Activated naive CD4-positive, alpha-beta T cell treated with Interleukin-2 at 50 U/mL for 16 hours (primary cell): ENCODE results near the gene NEK9.
A peak's percentile ranks its signal among the peaks of the same experiment; 100 is the strongest.
"Not testable (repeated sequence)": the region's sequence is repeated elsewhere in the genome, so short reads cannot be mapped to it uniquely, and the experiment has no call there.

ENCODE experiments used
- DNase-seq: peaks from one replicate; pipeline ENCODE4 v3.0.0-alpha.2; 2020

The NEK9 gene

DNA sequence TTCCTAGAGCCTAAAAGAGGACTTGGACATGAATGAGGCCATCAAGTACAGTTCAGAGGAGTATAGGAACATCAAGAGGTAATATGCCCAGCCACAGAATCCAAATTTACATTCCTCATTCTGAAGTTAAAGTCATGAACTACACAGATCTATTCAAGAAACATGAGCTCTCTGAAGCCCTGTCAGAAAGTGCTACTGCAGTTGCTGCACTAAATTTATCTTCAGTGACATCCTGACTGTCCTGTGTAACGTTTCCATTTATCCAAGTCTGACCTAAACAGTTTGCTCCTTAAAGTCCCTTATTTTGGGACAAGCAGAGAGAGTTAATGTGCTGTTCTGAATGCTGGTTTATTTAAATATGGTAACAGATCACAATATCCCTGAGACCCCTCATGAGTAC, 28.2 kb downstream of the NEK9 start:
- no peak for DNase-seq

DNA sequence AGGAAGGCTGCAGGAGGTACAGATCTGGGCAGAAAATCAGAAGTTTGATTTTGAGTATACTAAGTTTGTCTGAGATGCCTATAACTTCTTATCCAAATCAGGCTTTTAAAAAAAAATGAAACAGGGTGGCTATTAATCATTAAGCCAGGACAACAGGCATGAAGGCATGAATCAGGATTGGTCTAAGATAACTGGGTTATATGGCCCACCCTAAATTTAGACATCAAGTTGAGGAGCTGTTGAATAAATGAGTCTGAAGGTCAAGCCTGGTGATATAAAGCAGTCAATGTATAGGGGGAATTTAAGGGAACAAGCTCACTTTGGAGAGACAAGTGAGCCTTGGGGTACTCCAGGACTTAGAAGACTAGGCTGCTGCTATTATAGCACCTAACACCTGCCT, 28.6 kb downstream of the NEK9 start:
- DNase-seq: no peak

DNA sequence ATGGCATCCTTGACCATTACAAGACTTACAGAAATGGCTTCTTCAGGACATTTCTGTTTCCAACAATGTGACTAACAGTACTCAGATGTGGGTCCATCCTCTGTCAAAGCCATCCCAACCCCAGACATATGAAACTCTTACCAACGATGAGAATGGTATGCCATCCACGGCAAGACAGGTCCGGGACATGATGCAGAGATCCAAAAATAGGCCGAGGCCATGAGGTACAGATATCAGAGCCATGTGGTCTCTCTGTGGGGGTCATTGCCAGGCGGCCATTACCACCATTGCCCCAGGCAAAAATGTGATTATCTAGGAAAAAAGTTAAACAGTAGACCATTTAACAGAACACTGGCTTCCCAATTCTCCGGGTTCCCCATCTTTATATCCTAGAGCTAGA, 29.9 kb downstream of the NEK9 start:
- DNase-seq: no peak

DNA sequence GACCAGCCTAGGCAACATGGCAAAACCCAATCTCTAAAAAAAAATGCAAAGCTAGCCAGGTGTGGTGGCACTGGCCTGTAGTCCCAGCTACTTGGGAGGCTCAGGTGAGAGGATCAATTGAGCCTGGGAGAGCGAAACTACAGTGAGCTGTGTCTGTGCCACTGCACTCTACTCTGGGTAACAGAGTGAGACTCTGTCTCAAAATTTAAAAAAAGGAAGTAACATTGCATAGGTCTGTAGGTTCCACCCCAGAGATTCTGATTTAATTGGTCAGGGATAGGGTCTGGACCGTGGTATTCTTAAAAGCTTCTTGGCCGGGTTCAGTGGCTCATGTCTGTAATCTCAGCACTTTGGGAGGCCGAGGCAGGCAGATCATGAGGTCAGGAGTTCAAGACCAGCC, 31.2 kb downstream of the NEK9 start:
- no peak for DNase-seq

DNA sequence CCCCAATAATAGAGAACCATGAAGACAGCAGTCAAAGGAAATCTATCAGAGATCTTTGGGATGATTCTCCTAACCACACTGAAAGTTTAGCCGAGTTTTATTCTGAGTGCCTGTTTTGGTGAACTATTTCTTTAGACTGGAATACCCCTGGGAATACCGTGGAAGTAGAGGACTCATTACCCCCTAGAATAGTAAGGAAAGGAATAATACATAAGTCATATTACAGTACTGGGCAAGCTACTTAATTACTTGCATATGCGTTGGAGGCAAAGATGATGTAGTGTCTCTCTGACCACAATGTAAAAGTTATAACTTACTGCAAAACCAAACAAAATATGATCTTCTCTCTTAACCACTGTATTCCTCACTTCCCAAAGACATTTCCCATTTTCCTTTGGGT, 32.0 kb downstream of the NEK9 start:
- DNase-seq: no peak

DNA sequence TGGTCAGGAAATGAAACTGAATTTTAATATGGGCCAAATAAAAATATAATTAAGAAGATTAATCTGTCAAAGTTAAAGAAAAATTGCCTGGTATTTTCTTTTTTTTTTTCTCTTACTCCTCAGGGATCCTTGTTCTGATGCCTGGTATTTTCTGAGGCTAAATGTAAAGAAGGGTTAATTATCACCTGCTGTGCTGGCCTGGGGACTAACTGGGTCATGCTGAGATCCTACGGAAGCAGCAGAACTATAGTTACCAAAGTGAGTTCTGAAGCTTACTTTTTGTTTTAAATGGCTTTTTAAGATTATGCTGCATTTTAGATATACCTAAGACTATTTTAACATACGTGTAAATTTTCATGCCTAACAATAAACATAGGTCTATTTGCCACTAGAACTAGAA, 34.1 kb downstream of the NEK9 start:
- no peak for DNase-seq

DNA sequence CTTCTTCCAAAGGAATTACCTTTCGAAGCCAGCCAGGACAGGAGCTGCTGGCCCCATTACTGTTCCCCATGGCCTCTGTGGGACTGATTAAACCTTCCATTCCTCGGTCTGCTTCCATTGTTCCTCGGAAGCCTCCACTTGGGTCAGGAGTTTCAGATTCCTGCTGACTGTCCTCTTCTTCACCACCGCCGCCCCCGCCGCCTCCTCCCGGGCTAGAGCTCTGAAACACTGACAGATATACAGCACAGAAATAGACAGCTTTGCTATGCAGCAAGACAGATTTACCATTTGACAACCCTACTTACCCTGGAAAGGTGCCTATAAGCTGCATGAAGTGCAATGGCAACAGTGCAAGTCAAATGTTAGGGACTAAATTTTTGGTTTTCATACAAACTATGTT, 35.6 kb downstream of the NEK9 start:
- DNase-seq: no peak

DNA sequence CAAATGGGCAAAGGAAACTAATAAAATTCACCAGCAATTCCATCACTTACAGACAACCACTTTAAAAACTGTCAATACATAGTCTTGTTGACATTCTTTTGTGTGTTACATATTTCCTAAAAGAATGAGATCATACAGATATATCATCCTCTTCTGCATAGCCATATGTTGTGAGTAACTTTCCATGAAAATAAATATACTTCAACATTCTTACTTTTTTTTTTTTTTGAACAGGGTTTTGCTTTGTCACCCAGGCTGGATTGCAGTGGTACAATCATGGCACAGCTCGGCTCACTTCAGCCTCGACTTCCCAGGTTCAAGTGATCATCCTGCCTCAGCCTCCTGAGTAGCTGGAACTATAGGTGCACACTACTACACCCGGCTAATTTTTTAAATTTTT, 36.5 kb downstream of the NEK9 start:
- DNase-seq: no peak

DNA sequence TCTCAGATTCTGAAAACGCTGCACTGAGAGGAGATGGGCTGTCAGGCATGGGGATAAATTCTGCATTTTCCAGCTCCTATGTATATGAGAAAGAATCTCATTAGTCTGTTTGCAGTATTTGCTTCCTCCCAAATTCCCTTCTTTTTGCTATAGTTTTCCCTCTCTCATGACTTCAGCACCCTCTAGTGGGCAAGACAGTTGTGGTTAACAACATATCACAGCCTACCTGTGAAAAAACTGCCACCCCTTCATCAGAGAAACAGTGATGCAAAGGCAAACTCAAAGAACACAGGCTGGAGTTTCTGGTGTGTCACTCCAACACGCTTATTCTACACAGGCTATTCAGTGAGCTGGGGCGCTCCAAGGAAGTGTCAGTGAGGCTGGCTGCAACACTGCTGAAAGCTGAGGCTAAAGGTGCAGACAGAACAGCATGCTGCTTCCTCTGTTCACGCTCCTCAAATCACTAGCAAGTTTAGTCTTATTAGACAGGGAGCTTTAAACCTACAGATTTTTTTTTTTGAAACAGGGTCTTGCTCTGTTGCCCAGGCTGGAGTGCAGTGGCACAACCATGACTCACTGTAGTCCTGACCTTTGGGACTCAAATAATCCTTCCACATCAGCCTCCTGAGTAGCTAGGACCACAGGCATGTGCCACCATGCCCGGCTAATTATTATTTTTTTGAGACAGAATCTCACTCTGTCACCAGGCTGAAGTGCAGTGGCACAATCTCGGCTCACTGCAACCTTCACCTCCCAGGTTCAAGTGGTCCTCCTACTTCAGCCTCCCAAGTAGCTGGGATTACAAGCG, 38.1 kb downstream of the NEK9 start:
- DNase-seq: peak; percentile 11

DNA sequence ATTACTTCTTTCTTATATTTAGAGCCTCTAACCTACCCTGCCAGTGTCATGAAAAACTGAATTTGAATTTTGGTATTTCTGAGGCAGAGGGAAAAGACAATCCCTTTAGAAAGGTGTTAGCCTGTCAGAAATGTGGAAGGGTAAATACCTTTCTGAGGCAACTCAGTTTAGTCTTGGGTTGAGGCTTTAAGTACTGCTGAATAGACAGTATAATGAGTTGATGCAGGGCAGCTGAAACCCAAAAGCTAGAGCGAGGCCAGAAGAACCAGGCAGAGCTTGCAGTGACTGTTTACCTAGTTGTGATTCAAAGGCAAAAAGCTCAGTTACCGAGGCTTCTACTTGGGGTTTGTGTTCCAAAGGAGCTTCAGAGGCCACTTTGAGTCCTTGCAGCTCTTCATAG, 38.7 kb downstream of the NEK9 start:
- no peak for DNase-seq

DNA sequence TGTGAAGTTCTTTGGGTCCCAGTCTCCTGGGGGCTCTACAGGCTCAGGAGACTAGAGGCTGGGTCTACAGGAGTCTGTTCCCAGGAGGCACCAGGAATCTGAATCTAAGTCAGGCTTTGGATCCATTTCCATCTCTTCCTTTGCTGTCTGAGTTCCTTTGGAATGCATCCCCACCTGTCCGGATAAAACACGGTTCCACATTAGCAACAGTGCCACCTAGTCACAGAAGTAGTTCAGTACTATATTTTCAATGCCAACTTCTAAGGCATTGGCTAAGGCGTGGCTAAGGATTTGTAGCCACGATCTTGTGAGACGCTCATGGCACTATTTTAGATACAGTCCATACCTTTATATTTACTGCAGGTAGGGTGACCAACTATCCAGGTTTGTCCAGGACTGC, 42.3 kb downstream of the NEK9 start:
- DNase-seq: no peak

DNA sequence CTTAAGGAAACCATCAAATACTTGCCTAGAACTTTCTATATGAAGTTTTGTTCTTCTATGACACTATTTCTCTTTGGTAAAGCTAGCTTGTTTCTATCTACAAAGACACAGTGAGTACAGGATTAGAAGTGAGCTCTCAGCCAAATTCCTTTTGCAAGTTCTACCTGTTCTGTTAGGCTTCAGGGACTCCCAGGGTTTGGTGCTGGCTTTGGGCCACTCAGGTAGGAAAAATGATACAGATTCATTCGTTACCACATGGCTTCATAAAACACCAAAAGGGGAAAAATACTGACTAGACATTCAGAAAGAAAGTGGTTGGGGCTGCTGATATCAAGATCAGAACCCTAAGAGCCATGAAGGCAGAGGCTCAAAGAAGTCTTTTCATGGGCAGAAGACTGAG, 43.6 kb downstream of the NEK9 start:
- DNase-seq: no peak

DNA sequence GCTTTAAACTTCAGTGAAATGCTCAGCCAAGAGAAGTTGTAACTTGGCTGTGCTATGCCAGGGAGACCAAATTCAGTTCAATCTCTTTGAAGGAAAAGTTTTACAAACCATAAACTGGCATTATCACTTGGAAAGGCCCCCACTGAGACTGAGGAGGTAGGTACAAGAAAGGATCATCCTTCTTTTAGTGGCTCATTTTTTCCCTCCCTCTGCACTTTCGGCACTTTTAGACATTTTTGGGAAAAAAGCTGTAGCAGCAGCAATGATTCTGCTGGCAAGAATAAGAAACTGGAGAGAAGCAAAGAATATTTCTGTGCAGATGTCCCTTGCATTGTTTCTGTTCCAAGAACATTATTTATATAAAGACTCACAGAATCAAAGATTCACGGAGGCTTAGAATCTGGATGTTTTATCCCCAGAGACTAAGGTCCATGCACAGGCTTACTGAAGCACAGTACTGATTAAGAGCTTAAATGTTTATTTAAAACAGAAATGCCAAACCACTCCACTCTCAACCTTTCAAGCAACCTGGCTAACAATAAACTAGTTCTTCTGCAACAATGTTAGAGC, 45.1 kb downstream of the NEK9 start:
- no peak for DNase-seq

DNA sequence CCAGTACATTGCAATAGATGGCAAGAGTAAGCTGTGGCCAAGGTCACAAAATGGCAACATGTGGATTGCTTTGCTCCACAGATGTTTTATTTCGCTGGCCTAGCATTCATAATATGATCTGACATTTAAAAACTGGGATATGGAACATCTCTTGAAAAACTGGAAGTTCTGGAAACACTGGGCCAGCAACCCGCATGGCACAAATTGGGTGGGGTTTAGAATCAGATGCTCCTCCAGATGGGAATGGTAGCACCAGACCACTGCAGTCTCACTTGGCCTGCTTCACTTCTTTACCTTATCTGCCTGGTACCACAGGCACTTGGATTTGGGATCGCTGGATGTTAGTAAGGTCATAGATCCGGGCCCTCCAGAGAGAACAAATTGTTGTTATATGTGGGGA, 47.3 kb downstream of the NEK9 start:
- no peak for DNase-seq

DNA sequence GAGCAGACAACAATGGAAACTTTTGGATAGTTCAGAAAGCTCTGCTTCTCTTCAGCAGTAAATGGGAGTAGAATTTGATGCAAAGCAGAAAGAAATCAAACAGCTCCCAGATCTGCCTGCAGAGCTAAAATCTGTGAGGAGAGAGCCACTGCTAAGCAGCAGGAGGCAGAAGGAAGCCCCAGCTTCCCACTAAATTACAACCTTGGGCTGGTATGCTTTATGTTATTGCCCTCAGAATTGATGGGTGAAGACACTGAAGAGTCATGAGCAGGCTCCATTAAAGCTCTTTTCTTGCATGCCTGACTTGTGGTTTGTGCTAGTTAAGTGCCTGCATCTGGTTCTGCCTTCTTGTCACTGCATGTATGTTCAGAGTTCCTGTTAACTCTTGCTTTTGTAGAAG, 49.1 kb downstream of the NEK9 start:
- DNase-seq: no peak

DNA sequence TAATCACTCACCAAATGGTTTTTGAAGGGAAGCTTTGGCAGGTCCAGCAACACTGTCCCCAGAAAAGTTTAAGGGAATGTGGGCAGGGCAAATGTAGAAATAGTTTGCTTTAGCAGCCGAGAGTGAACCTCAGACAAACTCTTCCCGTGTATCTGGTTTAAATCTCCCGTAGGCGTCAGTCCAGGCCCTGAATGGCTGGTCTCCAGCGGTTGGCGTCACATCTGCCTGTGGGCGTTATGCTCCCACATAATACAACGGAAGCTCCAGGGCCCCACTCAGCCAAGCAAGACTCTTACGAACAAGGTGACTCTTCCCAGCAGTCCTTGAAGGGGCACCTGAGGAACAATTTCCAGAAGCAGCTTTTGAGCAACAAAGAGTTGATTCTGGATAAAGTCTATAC, 56.5 kb downstream of the NEK9 start:
- DNase-seq: no peak

DNA sequence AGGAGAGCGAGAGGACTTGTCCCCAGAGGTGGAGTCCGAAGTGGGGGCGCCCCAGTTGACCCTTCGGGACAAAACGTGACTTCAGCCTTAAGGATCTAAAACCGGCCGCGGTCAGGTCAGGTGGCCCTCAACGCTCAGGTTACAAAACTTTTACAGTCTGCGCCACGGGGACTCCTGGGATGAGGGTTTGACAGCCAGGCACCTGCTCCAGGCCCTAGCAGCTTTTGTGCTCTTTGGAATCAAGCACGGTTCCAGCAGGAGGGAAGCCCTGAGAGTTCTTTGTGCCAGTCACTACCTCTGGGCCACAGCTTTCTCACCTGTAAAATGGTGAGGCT, 57.1 kb downstream of the NEK9 start:
- DNase-seq: no peak

DNA sequence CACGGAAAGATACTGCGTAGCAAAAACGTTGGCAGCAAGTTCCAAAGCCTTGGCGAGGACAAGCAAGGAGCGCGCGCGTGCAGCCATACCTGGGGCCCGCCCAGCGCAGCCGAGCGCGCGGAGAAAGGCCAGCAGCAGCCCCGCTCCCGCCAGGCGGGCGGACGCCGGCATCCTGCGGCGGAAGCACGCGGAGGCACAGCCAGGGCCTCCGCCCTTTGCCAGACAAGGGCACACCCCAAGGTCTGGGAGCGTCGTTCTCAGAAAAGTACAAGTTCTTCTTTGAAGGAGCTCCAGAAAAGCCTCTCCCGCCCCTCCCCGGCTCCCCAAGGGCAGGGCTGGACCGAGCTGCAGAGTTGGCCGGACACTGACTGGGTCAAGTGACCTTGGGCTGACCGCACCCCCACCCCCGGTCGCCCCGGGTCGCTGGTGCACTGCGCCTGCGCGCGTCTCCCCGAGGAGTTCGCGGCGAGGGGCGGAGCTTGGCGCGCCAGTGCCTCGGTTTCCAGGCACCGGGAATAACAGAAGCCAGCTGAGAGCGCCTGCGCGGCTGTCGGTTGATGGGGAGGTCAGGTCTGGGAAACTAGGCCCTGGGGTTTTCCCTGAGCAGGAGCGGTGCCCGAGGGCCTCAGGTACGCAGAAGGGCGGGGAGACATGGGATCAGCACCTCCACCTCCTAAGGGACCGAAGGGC, 57.6 kb downstream of the NEK9 start, which contains the start of gene ZC2HC1C:
Gene ZC2HC1C (plus strand): TSS at position 521 of the 690 bp plus-strand sequence. CDS start 933 bp downstream, outside the sequence.
- peak; percentile 65 for DNase-seq

DNA sequence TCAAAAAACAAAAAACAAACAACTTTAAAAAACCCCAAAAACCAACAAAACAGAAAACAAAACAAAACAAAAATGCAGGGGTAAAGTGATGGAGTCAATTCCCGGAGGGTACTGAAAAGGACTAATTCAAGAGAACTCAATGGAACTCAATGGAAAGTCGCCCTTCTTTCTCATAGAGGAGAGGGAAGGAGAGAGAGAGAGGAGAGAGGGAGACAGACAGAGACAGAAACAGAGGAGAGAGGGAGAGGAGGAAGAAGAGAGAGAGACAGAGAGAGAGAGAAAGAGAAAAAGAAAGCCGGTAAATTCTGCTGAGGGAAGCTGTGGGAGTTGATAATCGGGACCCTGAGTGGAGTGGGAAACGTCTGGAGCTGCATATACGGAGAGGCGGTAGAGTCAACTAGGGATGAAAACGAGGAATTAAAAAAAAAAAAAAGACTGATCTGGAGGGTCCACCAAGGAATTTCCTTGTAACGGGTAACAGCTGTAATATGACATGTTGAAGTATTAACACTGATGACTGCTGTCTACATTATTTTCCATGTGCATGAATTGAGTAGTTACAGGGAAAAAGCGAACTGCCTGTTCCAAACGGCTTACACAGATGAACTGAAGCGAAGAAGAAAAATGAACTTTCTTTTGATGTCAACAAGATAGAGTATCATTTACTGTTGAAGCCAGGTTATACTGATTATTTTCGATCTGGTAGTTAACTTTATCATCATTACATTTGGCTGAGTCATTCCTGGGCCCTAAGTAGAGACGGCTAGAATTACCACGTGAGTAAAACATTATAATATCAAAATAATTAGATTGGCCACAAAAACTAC, 58.3 kb downstream of the NEK9 start:
- DNase-seq: no peak

DNA sequence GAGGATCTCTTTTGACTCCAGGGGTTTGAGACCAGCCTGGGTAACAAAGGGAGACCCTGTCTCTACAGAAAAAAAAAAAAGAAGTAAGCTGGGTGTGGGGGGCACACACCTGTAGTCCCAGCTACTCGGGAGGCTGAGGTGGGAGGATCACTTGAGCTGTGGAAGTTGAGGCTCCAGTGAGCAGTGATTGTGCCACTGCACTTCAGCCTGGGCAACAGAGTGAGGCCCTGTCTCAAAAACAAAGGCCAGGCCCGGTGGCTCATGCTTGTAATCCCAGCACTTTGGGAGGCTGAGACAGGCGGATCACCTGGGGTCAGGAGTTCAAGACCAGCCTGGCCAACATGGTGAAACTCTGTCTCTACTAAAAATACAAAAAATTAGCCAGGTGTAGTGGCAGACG, 59.1 kb downstream of the NEK9 start:
- DNase-seq: not testable (repeated sequence)

DNA sequence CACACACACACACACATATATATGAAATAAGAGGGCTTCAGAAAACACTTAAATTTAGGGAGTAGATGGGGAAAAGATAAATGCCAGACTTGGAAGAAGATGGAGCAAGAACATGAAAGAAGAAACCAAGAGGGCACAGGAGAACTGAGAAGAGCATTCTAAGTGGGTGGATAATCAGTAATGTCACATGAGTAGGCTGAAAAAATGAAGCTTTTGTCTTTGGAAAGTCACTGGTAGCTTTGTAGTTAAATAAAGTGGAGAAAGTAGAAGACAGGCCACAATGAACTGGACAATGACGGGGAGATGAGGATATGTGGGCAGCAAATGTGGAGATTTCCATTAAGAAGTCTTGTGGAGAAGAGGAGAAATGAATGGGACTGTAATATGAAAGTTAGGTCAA, 59.6 kb downstream of the NEK9 start:
- no peak for DNase-seq

DNA sequence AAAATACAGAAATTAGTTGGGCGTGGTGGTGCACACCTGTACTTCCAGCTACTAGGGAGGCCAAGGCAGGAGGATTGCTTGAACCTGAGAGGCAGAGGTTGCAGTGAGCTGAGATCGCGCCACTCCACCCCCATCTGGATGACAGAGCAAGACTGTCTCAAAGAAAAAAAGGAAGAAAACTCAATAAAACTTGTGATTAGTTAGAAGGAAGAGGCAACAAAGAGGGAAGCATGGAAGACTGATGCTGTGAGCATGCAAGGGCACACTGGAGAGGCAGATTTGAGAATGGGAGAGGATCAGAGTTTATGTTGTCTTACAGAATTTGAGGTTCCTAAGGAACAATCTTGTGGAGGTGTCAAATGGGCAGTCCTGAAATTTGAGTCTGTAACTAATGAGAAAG, 60.2 kb downstream of the NEK9 start:
- DNase-seq: no peak

DNA sequence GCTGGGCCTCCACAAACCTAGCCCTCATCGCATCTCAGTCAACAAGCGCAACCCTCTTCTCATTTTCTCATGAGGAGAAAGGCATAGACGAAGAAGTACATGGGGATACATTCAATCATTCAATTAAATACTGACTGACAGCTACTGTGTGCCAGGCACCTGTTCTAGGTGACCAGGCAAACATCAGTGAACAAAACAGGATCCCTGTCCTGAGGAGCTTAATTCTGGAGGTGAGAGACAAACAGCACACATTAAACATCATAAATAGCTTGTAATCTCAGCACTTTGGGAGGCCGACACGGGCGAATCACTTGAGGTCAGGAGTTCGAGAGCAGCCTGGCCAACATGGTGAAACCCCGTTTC, 62.7 kb downstream of the NEK9 start:
- DNase-seq: no peak
